ENCODE measurements around the gene DTYMK.

- TF ChIP-seq CTCF (IDR thresholded peaks at IDR 0.05; ENCODE audit: low read length) (no peak), EZH2 (IDR thresholded peaks at IDR 0.05; ENCODE audit: borderline replicate concordance, low read length) (no peak)
These were observed 9.9 kb downstream of the DTYMK start for GRCh38 chr2:241676665-241677064.
